ENCODE data around the gene LMAN2L.

GRCh38 chr2:96679848-96680247 is 60.0 kb downstream of the LMAN2L start:
- TF ChIP-seq POLR2AphosphoS5 (IDR thresholded peaks at IDR 0.05; ENCODE audit: low read depth, low read length), result no peak
- TF ChIP-seq REST (IDR thresholded peaks at IDR 0.05; ENCODE audit: insufficient read depth in 1 of 2, low read depth in 2 of 2, low read length in 2 of 2), result no peak
- TF ChIP-seq TAF1 (IDR thresholded peaks at IDR 0.05; ENCODE audit: borderline replicate concordance, insufficient read depth, low read length), result no peak
